COLO668 (cell line): ENCODE results near the gene UBB.
A peak's percentile ranks its signal among the peaks of the same experiment; 100 is the strongest.

Source experiments
- DNase-seq: peaks from one replicate; lab custom pipeline; 2025; ENCODE audit not compliant: unreplicated experiment; lab: John Stamatoyannopoulos, UW

UBB gene

DNA sequence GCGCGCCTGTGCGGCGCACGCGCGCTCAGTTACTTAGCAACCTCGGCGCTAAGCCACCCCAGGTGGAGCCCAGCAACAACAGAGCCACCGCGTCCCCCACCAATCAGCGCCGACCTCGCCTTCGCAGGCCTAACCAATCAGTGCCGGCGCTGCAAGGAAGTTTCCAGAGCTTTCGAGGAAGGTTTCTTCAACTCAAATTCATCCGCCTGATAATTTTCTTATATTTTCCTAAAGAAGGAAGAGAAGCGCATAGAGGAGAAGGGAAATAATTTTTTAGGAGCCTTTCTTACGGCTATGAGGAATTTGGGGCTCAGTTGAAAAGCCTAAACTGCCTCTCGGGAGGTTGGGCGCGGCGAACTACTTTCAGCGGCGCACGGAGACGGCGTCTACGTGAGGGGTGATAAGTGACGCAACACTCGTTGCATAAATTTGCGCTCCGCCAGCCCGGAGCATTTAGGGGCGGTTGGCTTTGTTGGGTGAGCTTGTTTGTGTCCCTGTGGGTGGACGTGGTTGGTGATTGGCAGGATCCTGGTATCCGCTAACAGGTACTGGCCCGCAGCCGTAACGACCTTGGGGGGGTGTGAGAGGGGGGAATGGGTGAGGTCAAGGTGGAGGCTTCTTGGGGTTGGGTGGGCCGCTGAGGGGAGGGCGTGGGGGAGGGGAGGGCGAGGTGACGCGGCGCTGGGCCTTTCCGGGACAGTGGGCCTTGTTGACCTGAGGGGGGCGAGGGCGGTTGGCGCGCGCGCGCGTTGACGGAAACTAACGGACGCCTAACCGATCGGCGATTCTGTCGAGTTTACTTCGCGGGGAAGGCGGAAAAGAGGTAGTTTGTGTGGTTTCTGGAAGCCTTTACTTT, at the start of gene UBB:
UBB (plus strand) TSS at position 452 of the 856 bp plus-strand sequence. CDS start 817 bp downstream, outside the sequence.
- DNase-seq, result peak; percentile 89

DNA sequence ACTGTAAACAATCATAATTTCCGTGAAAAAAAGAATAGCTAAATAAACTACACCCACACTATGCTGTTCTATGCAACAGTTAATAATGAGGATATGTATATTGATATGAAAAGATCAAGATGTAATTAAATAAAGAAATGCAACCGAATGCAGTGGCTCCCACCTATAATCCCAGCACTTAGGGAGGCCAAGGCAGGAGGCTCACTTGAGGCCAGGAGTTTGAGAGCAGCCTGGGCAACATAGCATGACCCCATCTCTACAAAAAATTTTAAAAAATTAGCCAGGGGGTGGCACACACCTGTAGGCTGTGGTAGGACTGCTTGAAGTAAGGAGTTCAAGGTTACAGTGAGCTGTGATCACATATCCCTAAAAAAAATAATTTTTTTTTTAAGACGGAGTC, 42.5 kb upstream of the UBB start:
- no peak for DNase-seq

DNA sequence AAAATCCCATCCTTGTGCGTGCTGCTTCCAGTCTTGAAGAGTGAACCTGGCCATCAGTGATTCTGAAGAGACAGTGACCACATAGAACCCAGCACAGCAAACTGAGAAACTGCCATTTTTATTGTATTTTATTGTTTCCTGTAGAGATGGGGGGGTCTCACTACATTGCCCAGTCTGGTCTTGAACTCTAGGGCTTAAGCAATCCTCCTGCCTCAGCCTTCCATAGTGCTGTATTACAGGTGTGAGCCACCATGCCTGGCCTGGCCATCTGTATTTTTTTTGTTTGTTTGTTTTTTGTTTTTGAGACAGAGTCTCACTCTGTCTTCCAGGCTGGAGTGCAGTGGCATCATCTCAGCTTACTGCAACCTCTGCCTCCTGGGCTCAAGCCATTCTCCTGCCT, 41.5 kb upstream of the UBB start:
- DNase-seq, result no peak

DNA sequence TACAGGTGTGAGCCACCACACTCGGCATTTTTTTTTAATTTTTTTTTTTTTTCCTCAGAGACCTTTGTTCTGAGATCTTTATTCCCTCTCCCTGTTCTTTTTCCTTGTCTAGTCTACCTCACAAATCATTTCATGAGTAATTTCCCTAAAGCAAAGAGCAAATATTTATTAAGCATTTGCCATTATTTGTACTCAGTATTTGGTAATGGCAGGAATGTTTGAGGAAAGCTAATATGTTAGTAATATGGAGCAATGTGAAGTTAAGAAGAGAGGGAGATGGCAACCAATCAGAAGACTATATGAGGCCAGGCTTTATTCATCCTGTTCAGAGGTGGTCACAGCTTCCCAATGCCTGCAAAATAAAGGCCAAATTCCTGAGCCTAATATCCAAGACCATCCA, 40.9 kb upstream of the UBB start:
- no peak for DNase-seq

DNA sequence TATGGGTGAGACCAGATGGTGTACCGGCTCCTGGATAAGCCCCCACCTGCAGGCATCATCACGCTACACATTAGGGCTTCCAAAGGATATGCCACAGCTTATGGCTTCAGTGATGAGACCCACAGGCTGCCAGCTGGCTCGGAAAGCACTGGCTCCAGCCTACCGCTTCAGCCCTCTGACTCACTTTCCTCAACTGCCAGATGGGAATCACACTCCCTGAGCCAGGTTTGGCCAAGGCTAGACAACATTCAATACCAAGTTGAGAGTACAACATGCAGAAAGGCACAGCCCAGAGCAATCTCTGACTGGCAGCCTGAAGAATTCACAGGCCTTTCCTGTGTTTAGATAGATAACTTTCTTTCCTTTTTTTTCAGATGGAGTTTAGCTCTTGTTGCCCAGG, 37.9 kb upstream of the UBB start:
- no peak for DNase-seq

DNA sequence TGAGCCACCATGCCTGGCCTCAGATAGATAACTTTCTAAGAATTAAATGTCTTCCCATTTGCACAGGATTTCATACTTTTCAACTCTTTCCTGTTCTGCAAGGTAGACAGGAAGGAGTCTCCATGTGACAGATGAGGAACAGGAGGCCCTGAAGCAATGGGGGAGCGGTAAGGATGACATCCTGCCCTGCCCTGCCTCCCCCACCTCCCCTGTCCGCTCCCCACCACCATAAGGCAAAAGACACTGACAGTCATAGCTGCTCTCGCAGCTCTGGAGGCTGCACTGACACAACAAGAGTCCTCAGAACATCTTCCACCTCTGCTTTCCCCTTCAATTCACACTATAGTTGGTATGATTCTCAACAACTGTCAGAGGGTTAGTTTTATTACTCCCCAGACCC, 37.3 kb upstream of the UBB start:
- no peak for DNase-seq

DNA sequence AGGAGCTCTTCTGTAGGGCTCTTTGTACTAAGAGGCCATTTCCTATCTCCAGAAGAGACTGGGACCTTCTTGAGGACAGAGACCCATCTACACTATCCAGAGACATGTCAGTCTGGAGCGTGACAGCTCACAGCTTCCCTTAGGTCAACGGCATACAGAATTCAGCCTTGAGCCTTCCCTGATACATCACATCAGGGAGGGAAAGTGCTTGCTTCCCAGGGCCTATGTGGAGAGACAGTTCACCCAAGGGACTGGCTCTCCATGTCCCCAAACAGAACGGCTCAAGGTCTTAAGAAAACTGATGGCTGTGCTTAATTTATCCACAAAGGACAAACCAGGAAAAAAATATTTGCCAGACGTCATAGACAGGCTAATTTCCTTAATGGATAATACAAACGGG, 35.3 kb upstream of the UBB start:
- DNase-seq, result no peak

DNA sequence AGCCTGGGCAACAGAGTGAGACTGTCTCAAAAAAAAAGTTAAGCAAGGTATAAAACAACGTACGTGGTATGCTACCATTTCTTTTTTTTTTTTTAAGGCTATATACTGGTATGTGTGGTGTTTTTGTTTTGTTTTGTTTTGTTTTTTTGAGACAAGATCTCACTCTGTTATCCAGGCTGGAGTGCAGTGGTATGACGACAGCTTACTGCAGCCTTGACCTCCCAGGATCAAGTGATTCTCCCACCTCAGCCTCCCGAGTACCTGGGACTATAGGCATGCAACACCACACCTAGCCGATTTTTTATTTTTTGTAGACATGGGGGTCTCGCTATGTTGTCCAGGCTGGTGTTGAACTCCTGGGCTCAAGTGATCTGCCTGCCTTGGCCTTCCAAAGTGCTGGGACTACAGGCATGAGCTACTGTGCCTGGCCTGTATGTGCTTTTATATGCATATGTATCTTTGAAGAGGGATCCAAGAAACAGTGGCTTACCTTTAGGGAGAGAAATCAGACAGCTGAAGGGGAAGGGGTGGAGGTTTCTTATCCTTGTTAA, 34.1 kb upstream of the UBB start:
- no peak for DNase-seq

DNA sequence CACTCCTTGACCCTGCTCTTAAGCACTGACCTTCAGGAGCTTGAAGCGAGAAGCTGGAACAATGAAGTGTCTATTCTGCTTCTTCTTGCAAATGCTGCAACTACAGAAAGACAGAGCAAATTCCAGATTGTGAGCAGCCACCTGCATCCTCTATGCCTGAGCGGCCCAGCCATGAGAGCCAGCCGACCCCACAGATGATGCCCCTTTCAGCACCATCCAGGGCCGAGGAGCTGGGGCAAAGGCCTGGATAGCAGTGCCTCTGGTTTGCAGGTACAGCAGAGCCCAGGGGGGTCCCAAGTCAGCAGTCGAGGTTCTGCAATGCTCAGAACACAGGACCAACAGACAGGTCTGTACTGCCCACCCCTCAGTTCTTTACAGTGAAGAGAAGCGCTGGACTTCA, 32.3 kb upstream of the UBB start:
- no peak for DNase-seq

DNA sequence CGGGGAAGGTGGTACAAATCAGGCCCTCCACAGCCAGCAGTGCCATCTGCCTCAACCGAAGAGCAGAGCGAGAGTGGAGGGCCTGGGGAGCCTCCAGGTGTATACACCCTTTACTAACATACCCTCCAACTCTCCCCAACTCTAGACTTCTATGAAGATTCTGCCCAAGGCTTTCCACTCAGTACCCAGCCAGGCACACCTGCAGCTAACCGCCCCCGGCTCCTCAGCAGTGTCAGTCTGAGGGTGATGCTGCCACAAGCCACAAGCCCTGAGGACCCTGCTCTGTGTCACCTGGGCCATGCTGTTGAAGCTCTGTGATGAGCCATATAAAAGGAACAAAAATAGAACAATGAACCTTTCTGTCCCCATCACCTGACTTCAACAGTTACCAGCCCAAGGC, 31.5 kb upstream of the UBB start:
- no peak for DNase-seq

DNA sequence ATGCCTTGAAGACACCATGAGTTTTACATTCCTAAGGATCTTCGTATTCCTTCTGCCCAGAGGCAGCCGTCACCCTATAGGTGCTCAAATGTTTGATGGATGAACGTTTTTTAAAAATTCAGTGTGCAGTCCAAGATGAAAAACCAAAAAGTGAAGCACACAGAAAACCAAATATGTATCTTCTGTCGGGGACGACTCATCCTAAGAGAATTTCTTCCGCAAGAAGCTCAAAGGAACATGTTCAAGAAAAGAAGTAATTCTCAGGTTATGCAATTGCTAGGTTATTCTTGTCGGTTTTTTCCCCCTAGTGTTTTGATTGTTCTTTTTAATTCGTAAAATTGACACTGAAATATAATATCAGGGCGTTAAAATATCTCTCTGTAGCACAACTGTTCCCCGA, 29.1 kb upstream of the UBB start:
- DNase-seq, result no peak

DNA sequence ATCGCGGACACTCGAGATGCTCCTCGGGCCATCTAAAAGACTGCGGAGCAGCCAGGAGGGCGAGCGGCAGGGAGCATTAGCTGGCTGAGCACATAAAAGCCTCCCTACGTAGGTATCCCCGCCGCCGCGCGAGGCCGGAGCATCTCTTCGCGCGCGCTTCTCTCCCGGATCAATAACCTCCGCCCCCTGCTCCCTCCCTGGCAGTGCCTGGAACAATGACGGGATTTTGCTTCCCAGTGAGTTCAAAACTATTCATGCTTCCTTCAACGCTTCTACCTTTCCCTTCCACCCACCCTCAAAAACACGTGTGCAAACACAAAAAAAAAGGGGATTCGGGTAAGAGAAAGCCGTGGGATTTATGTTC, 28.6 kb upstream of the UBB start:
- peak; percentile 84 for DNase-seq

DNA sequence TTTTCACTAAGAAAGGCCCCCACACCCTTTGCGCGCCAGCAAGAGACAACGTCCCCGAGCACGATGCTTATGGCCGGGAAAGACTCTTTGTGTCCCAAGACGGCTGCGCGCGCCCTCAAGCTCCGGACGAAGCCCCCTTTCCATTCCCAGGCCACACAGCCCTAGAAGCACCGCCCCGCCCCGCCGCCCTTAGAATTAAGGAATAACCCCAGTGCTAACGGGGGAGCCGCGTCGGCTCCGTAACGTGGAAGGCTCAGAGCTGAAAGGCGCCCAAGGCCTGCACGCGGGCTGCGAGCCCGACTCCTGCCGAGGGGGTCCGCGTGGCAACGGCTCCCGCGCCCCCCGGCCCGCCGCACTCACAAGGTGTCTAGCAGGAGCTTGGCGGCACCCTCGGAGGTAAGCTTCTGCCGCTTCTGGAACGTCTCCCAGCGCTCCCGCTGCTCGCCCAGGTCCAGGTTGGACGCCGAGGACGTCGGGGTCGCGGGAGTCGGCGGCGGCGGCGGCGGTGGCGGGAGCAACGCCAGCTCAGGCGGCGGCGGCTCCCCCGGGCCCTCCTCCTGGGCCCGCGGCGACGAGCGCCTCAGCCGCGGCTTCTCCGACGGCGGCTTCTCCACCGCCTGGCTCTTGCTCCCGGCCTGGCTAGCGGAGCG, 28.1 kb upstream of the UBB start:
- DNase-seq, result peak; percentile 61

DNA sequence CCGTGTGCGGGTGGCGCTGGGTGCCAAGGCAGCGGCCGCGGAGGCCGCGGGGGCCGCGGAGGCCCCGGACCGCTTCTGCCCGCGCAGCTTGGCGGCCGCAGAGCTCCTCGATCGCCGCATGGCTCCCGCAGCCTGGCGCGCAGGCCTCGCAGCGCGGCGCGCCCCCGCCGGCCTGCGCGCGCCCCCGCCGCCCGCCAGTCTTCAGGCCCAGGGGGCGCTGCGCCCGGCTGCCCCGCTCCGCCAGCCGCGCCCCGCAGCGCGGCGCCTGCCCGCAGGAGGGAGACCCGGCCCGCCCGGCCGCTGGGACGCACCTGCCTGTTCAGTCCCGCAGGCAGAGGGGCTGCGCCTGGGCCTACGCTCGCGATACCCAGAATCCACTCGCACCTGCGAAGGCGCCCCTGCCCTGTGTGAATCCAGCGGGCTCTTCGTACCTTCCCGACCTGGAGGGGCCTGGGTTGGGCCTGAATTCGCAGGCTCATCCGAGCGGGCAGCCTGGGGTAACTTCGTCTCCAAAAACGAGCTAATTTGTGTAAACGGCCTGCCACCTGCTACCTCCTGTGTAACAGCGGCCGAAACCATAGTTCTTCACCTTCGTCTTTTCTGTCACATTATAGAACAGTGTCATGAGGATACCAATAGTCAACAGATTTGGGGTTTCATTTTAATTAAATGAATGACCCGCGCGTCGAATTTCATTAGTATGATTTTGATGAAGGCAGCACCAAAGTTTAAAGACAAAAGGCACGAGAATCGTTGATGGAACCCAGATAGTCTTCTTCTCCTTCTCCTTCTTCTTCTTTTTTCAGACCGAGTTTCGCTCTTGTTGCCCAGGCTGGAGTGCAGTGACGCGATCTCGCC, 27.3 kb upstream of the UBB start, which contains the start of gene CENPV:
CENPV (minus strand) TSS at position 153 of the 858 bp plus-strand sequence; CDS start at position 120, 33 bp downstream.
- DNase-seq, result peak; percentile 79

DNA sequence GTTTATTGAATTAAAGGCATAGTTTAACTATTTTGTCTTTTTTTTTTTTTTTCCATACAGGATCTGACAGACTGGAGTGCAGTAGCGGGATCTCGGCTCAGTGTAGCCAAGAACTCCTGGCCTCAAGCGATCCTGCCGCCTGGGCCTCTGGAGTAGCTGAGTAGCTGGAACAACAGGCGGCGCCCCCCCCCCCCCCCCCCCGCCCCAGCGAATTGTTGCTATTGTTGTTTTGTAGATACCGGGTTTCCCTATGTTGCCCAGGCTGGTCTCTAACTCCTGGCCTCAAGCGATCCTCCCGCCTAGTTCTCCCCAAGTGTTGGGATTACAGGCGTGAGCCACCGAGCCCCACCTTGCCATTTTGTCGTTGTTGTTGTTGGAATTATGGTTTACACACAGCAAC, 26.3 kb upstream of the UBB start:
- no peak for DNase-seq

DNA sequence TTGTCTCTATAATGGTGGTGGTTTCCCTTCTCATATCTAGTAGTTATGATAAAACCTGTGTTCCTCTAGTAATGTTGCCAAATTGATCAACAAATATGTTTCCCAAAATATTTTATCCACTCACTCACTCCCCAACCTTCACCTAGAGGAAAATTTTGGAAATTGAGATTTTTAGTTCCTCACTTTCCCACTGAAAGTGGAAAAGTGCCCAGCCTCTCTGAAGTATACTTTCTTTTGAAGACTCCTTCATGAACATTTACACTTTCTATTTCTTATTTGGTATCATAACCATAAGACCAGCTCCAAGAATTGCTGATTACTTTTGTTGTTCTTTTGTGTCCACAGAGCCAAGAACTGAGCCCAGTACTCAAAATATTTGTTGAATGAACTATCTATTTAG, 22.5 kb upstream of the UBB start:
- no peak for DNase-seq

DNA sequence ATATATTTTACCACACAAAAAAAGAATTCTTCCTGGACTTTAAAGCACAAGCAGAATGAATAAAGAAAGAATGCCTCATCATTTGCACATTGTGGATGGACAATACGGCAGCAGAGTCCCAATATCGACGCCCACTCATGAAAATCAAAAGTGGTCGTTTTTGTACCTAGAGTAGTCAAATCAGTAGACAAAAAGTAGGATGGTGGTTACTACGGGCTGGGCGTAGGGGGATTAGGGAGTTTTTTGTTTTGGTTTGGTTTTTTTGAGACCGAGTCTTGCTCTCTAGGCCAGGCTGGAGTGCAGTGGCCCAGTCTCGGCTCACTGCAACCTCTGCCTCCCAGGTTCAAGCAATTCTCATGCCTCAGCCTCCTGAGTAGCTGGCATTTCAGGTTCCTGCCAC, 19.0 kb upstream of the UBB start:
- DNase-seq, result no peak

DNA sequence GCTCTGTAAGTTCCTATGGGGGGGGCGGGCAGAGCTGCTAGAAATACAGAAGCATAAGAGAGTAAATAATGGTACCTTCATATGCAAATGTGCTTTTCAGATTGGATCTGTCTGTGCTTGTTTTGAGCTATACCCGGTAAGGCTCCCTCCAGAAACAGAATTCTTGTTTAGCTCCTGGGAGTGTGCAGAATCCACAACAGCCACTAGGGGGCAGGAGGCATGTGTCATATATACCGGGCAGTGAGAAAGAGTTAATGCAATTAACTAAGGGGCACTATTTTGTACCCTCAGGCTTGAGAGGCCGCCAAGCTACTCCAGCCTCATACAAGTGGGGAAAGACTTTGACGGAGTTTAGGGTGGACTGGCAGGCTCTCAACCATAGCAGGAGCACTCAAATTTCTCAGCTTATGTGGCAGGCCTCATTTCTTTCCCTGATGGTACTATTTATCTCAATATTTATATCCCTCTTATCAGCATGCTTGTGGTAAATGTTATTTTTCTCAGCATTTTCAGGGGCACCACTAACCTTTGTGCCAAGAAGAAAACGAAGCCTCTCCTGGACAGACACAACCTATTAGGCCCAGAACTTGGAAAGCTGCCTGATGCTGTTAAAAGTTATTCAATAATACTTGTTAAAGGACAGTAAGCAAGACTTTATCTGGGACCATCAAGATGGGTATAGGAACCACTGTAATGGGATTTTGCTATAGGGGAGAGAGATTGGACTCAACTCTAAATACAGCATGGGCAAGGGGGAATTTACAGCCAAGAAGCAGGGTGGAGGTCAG, 16.9 kb upstream of the UBB start:
- peak; percentile 65 for DNase-seq

DNA sequence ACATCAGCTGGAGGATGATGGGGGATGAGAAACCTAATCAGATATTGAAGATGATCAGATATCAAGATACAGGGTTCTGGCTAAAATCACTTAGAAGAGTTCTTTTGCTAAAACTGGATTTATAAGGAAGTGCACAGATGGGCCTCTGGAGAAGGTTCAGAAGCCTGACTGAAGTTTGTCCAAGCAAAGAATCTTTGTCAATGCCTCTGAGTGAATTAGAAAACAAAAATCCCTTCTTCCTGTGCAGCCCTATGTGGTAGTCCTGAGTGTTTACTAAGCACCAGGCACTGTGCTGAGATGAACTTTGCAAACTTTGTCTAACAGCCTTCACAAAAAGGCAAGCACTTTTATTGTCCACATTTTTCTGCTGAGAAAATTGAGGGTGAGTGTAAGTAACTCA, 16.3 kb upstream of the UBB start:
- no peak for DNase-seq

DNA sequence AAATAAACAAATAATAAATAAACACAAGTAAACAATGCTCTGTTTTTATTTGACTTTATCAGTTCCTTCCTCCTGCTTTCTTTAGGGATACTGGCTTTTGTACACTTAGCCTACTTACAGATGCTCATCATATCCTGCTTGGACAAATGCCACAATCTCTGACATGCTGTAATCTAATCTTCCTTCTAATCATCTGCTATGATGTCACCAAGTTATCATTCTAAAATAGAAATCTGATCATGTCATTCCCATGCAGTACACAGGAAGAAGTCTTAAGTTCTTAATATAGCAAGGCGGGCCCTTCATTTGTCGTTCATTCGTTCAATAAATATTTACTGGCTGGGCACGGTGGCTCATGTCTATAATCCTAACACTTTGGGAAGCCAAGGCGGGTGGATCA, 9.1 kb upstream of the UBB start:
- DNase-seq, result peak; percentile 1
